IMR-90 (cell line): ENCODE measurements around the gene PEX26. TPM values are rescaled to one million over a fixed set of nuclear protein-coding genes. Genes with fewer than 3 reads are reported as not detected.

ENCODE experiments used
- microRNA-seq, 2 experiments: library from miRNA; stranded (forward) in 1 of 2; unstranded in 1 of 2; fragments of 10-50 nt in 1 of 2; fragments of <30 nt in 1 of 2; gene quantifications in 1 of 2; microRNA quantifications in 1 of 2; one replicate each; pipeline versions ENCODE3 to v1.1.0; 2013 to 2020; ENCODE audit not compliant: insufficient read depth in 1 of 2, insufficient read length in 1 of 2, unreplicated experiment in 1 of 2
- polyA plus RNA-seq, 3 experiments: library from polyadenylated mRNA; depleted of rRNA; stranded (reverse); fragments of >200 nt; gene quantifications; 2 replicates each; pipeline ENCODE4 v1.2.3, GENCODE V29; 2012; ENCODE audit warnings: low replicate concordance in 1 of 3
- small RNA-seq, 5 experiments: library from RNA; depleted of rRNA; stranded (forward); fragments of <200 nt; gene quantifications; one replicate each; pipeline ENCODE3, GENCODE V24; 2012
- total RNA-seq: library from RNA; depleted of rRNA; stranded (reverse); fragments of >200 nt; gene quantifications from 2 replicates; pipeline ENCODE4 v1.2.3, GENCODE V29; 2012; rRNA removed

Gene PEX26
- total and polyA plus RNA-seq, 2 of the 4 experiments (the other 2 are of a cell fraction), result 12.2 to 18.5 TPM

Small RNAs within 50 kb of the gene (microRNA-seq; reads per million reads assigned to microRNA genes)
- gene AC016027.5 (ENCODE audit: insufficient read depth, insufficient read length), result not detected

Small RNAs within 50 kb of the gene (small RNA-seq; reads per million reads assigned to genes)
- 0 reads per million in 5 experiments for gene AC016027.5

Other genes with a start within 250 kb of the PEX26 start
- gene MICAL3, start 53.4 kb upstream of the PEX26 start, total RNA-seq, result 16.1 and 17.6 TPM in 2 replicates
- 26.8 and 30.0 TPM in 2 replicates for gene MICAL3, start 53.4 kb upstream of the PEX26 start, polyA plus RNA-seq (2012; rRNA removed)
- 1.4 and 1.9 TPM in 2 replicates for gene TUBA8, start 32.8 kb downstream of the PEX26 start, total RNA-seq
- gene TUBA8, start 32.8 kb downstream of the PEX26 start, polyA plus RNA-seq (2012; rRNA removed), result 2.2 and 2.8 TPM in 2 replicates
- 9.2 and 10.6 TPM in 2 replicates for gene USP18, start 72.2 kb downstream of the PEX26 start, total RNA-seq
- gene USP18, start 72.2 kb downstream of the PEX26 start, polyA plus RNA-seq (2012; rRNA removed), result 6.1 and 6.6 TPM in 2 replicates